ENCODE measurements around the gene TPST1. TPM values are rescaled to one million over a fixed set of nuclear protein-coding genes. Genes with fewer than 3 reads are reported as not detected.
"Not testable (repeated sequence)": the region's sequence is repeated elsewhere in the genome, so short reads cannot be mapped to it uniquely, and the experiment has no call there.

Gene TPST1
- total RNA-seq = 20.9 TPM

DNA sequence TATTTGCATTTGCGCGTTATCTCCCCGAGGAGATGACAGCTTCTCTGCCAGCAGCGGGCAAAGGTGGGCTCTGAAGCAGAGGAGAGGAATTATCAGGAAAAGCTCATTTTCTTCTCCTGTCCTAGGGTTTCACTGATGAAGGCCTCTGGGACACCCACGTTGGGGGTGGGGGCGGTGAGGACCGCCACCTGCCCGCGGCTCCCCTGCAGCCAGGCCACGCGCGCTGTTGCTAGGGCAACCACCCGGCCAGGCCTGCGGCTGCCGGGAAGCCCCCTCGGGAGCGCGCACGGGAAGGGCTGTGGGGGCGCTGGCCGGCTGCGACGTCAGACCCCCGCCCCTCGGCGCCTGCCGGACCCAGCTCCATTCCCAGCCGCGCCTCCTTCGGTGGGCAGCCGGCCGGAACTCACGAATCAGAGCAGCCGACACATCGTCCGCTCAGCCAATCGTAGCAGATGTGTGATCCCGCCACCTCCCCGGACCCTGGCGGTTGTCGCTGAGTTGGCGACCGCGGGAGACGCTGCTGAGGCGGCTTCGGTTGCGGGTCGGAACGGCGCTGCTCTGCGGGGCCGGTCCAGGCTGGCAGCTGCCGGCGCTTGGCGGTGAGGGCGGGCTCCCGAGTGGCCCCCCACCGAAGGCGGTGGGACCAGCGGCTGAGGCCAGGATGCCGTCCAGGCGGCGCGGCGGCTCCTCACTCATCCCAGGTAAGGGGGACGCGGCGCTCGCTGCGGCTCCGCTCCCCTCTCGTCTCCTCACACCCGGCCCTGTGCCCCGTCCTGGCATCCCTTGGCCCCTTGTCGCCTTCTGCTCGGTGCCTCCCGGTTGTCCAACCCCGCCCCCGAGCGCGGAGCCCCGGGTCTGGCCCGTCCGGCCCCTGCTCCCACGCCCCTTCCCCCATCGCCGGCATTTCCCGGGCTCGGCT is at the start of gene TPST1:
TSS of gene TPST1 (plus strand) at position 513 of the 919 bp plus-strand sequence. CDS start 35,092 bp downstream, outside the sequence.
- DNase-seq (ENCODE audit: low spot score) = peak; percentile 89

DNA sequence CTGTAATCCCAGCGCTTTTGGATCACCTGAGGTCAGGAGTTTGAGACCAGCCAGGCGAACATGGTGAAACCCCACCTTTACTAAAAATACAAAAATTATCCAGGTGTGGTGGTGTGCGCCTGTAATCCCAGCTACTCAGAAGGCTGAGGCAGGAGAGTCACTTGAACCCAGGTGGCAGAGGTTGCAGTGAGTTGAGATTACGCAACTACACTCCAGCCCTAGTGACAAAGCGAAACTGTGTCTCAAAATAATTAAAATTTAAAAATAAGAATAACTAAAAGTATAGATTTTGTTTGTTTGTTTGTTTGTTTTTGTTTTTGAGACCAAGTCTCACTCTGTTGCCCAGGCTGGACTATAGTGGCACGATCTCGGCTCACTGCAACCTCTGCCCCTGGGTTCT is 49.1 kb upstream of the TPST1 start:
- DNase-seq (ENCODE audit: low spot score) = not testable (repeated sequence)

GRCh38 chr7:66157060-66157459 is 48.1 kb upstream of the TPST1 start:
- DNase-seq (ENCODE audit: low spot score) = no peak

GRCh38 chr7:66162622-66163021 is 42.5 kb upstream of the TPST1 start:
- no peak for DNase-seq (ENCODE audit: low spot score)

- no peak for DNase-seq (ENCODE audit: low spot score)
These were observed 41.9 kb upstream of the TPST1 start for GRCh38 chr7:66163186-66163610.

GRCh38 chr7:66164356-66164755 is 40.8 kb upstream of the TPST1 start:
- DNase-seq (ENCODE audit: low spot score) = no peak

DNA sequence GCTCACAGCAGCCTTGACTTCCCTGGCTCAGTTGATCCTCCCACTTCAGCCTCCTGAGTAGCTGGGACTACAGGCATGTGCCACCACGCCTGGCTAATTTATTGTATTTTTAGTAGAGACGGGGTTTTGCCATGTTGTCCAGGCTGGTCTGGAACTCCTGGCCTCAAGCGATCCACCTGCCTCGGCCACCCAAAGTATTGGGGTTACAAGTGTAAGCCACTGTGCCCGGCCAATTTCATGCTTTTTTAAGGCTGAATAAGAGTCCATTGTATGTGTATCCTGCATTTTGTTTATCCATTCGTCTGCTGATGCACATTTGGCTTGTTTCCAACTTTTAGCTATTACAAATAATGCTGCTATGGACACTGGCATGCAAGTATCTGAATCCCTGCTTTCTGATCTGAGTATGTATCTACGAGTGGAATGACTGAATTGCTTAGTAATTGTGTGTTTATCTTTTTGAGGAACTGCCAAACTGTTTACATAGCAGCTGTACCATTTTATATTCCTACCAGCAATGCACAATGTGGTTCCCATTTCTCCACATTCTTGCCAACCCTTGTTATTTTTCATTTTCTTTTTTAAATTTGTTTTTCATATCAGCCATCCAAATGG is 37.3 kb upstream of the TPST1 start:
- no peak for DNase-seq (ENCODE audit: low spot score)

- no peak for DNase-seq (ENCODE audit: low spot score)
These were observed 35.5 kb upstream of the TPST1 start for GRCh38 chr7:66169616-66170015.

- DNase-seq (ENCODE audit: low spot score) = no peak
These were observed 34.6 kb upstream of the TPST1 start for GRCh38 chr7:66170309-66171231.

DNA sequence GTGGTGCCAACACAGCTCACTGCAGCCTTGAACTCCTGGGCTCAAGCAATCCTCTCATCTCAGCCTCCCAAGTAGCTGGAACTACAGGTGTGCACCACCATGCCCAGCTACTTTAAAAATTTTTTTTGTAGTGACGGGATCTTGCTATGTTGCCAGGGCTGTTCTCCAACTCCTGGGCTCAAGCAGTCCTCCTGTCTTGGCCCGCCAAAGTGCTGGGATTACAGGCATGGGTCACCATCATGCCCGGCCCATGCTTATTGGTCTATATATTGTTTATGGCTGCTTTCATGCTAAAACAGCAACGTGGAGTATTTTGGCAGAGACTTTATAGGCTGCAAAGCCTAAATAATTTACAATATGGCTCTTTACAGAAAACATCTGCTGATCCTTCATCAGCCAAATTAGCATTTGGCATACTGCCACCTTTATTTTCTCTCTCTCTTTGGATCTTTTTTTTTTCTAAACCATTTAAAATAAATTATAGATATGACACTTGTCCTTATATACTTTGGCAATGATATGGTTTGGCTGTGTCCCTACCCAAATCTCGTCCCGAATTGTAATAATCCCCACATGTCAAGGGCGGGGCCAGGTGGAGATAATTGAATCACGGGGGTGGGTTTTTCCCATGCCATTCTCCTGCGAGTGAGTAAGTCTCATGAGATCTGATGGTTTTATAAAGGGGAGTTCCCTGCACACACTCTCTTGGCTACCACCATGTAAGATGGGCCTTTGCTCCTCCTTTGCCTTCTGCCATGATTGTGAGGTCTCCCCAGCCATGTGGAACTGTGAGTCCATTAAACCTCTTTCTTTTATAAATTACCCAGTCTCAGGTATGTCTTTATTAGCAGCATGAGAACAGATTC is 32.4 kb upstream of the TPST1 start:
- not testable (repeated sequence) for DNase-seq (ENCODE audit: low spot score)

DNA sequence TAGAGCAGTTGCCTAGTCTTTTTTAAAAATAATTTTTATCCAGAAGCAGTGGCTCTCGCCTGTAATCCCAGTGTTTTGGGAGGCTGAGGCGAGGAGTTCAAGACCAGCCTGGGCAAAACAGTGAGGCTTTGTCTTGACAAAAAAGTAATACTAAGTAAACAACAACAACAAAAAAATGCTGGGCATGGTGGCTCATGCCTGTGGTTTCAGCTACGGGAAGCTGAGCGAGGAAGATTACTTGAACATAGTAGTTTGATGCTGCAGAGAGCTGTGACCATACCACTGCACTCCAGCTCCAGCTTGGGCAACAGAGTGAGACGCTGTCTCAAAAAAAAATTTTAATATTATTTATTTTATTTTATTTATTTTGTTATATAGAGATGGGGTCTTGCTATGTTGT is 31.3 kb upstream of the TPST1 start:
- no peak for DNase-seq (ENCODE audit: low spot score)

GRCh38 chr7:66175006-66175405 is 30.1 kb upstream of the TPST1 start:
- DNase-seq (ENCODE audit: low spot score) = not testable (repeated sequence)

DNA sequence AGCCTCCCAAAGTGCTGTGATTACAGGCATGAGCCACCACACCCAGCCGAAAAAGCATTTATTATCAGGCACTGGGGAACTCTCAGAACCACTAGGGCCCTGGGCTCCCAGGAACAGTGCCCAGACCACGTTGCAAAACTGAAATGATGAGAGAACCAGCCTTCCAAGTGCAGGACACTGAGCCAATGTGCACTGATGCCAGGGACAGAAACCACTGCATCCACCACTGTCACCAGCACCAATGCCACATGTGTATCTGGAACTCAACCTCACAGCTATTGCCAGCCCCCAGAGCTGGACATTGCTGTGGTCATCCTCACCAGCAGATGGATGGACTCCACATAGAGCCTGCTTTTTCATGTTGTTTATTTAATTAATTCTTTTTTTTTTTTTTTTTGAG is 28.2 kb upstream of the TPST1 start:
- DNase-seq (ENCODE audit: low spot score) = no peak

- DNase-seq (ENCODE audit: low spot score) = no peak
These were observed 26.9 kb upstream of the TPST1 start for GRCh38 chr7:66178258-66178657.

DNA sequence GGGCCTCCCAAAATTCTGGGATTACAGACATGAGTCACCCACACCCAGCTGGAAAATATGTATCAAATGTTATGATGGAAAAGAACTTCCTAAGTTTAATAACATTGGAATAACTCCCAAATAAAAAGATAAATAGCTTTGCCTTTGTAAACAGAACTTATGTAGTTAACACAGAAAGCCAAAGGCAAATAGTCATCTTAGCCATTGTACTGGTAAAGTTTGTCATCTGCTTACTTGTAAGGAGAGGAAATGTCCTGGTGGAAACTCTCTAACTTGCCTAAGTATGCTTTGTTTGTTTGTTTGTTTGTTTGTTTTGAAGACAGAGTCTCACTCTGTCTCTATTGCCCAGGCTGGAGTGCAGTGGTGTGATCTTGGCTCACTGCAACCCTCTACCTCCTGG is 23.8 kb upstream of the TPST1 start:
- DNase-seq (ENCODE audit: low spot score) = no peak

DNA sequence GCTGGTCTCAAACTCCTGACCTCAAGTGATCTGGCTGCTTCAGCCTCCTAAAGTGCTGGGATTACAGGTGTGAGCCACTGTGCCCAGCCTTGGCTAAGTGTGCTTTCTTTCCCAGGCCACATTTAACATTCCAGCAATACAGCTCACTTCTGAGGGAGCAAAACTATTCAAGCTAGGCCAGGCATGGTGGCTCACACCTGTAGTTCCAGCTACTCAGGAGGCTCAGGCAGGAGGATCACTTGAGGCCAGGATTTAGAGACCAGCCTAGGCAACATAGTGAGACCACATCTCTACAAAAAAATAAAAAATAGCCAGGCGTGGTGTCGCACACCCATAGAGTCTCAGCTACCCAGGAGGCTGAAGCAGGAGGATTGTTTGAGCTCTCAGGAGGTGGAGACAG is 23.3 kb upstream of the TPST1 start:
- DNase-seq (ENCODE audit: low spot score) = no peak

- no peak for DNase-seq (ENCODE audit: low spot score)
These were observed 22.2 kb upstream of the TPST1 start for GRCh38 chr7:66182920-66183319.

DNA sequence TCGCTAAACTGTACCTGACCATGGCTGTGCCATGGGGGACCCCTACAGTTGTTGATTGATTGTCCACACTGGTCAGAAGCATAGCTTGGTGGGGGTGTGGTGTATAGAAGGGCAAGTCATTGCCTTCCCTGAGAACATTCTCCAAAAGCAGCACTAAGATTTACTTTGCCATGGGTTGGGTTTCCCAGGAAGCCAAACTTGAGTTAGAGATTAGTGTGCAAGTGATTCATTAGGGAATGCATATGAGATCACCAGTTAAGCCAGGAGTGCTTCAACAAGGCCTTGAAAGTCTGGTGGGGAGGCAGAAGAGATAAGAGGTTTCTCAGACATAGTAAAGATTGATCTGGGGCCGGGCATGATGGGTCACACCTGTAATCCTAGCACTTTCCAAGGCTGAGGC is 21.4 kb upstream of the TPST1 start:
- peak; percentile 14 for DNase-seq (ENCODE audit: low spot score)

GRCh38 chr7:66185680-66186187 is 19.4 kb upstream of the TPST1 start:
- no peak for DNase-seq (ENCODE audit: low spot score)

GRCh38 chr7:66186991-66187390 is 18.1 kb upstream of the TPST1 start:
- no peak for DNase-seq (ENCODE audit: low spot score)

DNA sequence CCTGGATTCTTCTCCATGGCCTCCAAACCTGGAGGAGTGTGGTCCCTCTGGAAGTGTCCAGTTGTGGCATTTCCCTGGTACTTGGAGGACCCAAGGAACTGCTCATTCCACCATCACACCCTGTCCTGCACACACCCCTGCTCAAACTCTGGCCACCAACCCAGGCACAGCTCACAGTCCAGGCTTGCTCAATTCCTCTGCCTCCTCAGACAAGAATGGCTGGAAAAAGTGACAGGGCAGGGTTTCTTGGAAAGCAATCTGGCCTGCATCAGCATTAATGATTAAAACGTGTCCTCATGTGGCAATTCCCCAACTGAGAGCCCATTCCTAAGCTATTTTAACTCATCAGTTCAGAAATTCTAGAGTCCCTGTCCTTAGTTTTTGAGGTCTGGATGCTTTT is 17.2 kb upstream of the TPST1 start:
- peak; percentile 16 for DNase-seq (ENCODE audit: low spot score)
